Neuron (in vitro differentiated cells): ENCODE data around the gene UFD1.

Experiments
- H2AFZ ChIP-seq: one replicate; pipeline ENCODE4 v1.6.1; 2013; ENCODE audit warnings: low read depth, mild to moderate bottlenecking, inconsistent platforms, low read length, moderate library complexity
- H3K27me3 ChIP-seq: one replicate; pipeline ENCODE4 v1.6.1; 2013; ENCODE audit warnings: low read length; ENCODE audit not compliant: insufficient read depth
- H3K36me3 ChIP-seq: one replicate; pipeline ENCODE4 v1.6.1; 2013; ENCODE audit warnings: low read length; ENCODE audit not compliant: insufficient read depth
- H3K4me1 ChIP-seq: one replicate; pipeline ENCODE4 v1.6.1; 2013; ENCODE audit warnings: low read length; ENCODE audit not compliant: insufficient read depth
- H3K4me3 ChIP-seq: 2 replicates; pipeline ENCODE4 v1.5.1; 2013; ENCODE audit warnings: mild to moderate bottlenecking, low read length, moderate library complexity
- H3K9me3 ChIP-seq: one replicate; pipeline ENCODE4 v1.6.1; 2013; ENCODE audit warnings: low read length

The UFD1 gene

GRCh38 chr22:19509191-19509590 lies 30.2 kb upstream of the UFD1 start:
- Histone ChIP-seq H3K4me1 (no peaks in the 10 kb centered on the region), H3K36me3 (peaks cover 41% of the 10 kb centered on the region), H2AFZ (no peak overlapping the region), H3K27me3 (no peaks in the 10 kb centered on the region), H3K9me3 (no peaks in the 10 kb centered on the region), H3K4me3 (no peak overlapping the region)

- H2AFZ ChIP-seq: no peak overlapping the region
- H3K4me1 ChIP-seq: no peaks in the 10 kb centered on the region
- no peaks in the 10 kb centered on the region for H3K27me3 ChIP-seq
- no peaks in the 10 kb centered on the region for H3K9me3 ChIP-seq
- peaks cover 42% of the 10 kb centered on the region for H3K36me3 ChIP-seq
- H3K4me3 ChIP-seq: no peak overlapping the region
These were observed 29.2 kb upstream of the UFD1 start for GRCh38 chr22:19508024-19508776.

- Histone ChIP-seq H3K9me3 (no peaks in the 10 kb centered on the region), H3K36me3 (peaks cover 40% of the 10 kb centered on the region), H3K4me3 (no peak overlapping the region), H3K4me1 (no peaks in the 10 kb centered on the region), H3K27me3 (no peaks in the 10 kb centered on the region), H2AFZ (no peak overlapping the region)
These were observed 28.5 kb upstream of the UFD1 start for GRCh38 chr22:19507534-19507861.

DNA sequence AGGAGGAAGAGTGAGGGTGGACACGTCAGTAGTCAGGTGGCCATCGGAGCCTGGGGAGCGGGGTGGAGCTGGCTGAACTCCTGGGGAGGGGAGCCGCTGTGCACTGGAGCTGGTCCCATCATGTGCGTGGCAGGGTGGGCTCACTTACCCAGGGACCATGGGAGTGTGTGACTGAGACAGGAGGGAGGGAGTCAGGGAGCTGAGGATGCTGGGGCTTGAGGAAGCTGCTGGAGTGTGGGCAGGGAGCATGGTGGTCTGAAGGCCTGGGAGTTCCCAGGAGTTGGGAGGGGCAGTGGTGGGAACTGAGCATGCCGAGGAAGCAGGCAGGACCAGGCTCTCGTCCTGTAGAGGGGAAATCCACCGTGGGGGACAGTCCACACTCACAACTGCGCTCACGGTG lies 27.2 kb upstream of the UFD1 start:
- Histone ChIP-seq H3K27me3 (no peaks in the 10 kb centered on the region), H2AFZ (no peak overlapping the region), H3K9me3 (no peaks in the 10 kb centered on the region), H3K36me3 (peaks cover 38% of the 10 kb centered on the region), H3K4me1 (no peaks in the 10 kb centered on the region), H3K4me3 (no peak overlapping the region)

- Histone ChIP-seq H3K36me3 (peaks cover 34% of the 10 kb centered on the region), H3K27me3 (no peaks in the 10 kb centered on the region), H3K4me3 (no peak overlapping the region), H3K4me1 (no peaks in the 10 kb centered on the region), H2AFZ (no peak overlapping the region), H3K9me3 (no peaks in the 10 kb centered on the region)
These were observed 26.7 kb upstream of the UFD1 start for GRCh38 chr22:19505735-19506126.

- Histone ChIP-seq H3K4me1 (no peaks in the 10 kb centered on the region), H3K4me3 (no peak overlapping the region), H3K27me3 (no peaks in the 10 kb centered on the region), H3K36me3 (peaks cover 31% of the 10 kb centered on the region), H3K9me3 (no peaks in the 10 kb centered on the region), H2AFZ (no peak overlapping the region)
These were observed 26.1 kb upstream of the UFD1 start for GRCh38 chr22:19504900-19505734.

DNA sequence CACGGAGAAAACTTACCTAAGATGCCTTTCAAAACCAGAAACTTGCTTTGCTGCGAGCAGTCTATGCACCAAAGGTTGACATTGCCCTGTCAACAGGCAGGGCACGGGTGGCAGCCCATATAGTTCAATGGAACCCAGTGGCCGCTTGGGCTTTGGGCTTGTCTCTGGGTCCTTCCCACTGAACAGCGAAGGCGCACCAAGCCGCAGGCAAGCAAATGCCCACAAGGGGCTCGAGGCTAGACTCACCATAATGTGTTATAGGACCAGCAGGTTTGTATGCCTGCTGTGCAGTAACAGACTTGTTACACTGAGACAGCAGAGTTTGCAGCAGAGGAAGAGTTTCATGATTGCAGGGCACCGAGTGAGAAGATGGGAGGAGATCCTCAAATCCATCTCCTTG lies 24.9 kb upstream of the UFD1 start:
- Histone ChIP-seq H3K4me3 (no peak overlapping the region), H3K36me3 (peaks cover 35% of the 10 kb centered on the region), H3K9me3 (no peaks in the 10 kb centered on the region), H3K4me1 (no peaks in the 10 kb centered on the region), H2AFZ (no peak overlapping the region), H3K27me3 (no peaks in the 10 kb centered on the region)

- Histone ChIP-seq H3K27me3 (no peaks in the 10 kb centered on the region), H3K36me3 (peaks cover 35% of the 10 kb centered on the region), H3K4me1 (no peaks in the 10 kb centered on the region), H3K9me3 (no peaks in the 10 kb centered on the region), H2AFZ (no peak overlapping the region), H3K4me3 (no peak overlapping the region)
These were observed 24.4 kb upstream of the UFD1 start for GRCh38 chr22:19503367-19503766.

- Histone ChIP-seq H3K36me3 (peaks cover 33% of the 10 kb centered on the region), H3K27me3 (no peaks in the 10 kb centered on the region), H3K4me3 (no peak overlapping the region)
These were observed 23.0 kb upstream of the UFD1 start for GRCh38 chr22:19501897-19502447.

DNA sequence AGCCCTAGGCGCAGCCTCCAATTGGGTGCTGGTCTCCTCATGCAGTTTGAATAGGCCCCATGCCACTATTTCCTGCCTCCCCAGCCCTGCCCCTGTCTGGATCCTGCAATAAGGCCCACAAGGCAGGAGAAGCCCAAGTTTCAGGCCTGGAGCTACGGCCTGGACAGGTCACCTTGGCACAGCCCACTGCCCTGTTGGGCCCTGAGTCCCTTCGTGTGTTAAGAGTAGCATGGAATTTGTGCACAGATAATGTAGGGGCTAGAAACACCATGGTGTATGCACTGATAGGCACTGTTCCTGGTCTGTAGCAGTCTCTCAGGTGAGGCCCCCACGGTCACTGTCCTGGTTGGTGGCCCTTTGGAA lies 20.9 kb upstream of the UFD1 start:
- Histone ChIP-seq H2AFZ (no peak overlapping the region), H3K4me1 (no peaks in the 10 kb centered on the region), H3K9me3 (no peaks in the 10 kb centered on the region), H3K36me3 (peaks cover 34% of the 10 kb centered on the region), H3K27me3 (no peaks in the 10 kb centered on the region), H3K4me3 (no peak overlapping the region)

More at GRCh38 chr22:19501897-19502447, 23.0 kb upstream of the UFD1 start:
- Histone ChIP-seq H3K9me3 (no peaks in the 10 kb centered on the region), H2AFZ (no peak overlapping the region), H3K4me1 (no peaks in the 10 kb centered on the region)

- Histone ChIP-seq H3K4me3 (no peak overlapping the region), H3K9me3 (no peaks in the 10 kb centered on the region), H2AFZ (no peak overlapping the region), H3K4me1 (no peaks in the 10 kb centered on the region), H3K27me3 (no peaks in the 10 kb centered on the region), H3K36me3 (peaks cover 39% of the 10 kb centered on the region)
These were observed 20.4 kb upstream of the UFD1 start for GRCh38 chr22:19499236-19499879.

DNA sequence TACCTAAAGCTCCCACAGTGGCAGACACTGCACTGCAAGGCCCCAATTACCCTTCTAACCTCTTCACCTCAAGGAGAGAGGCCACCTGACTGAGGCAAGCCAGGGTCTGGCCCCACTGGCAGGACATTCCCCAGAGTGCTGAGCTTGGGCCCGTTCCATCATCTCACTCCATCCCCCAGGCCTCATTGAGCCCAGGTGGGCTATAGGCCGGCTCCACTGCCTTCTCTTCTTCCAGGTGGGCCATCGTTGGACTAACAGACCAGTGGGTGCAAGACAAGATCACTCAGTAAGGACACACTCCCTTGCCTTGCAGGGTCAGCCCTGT lies 19.8 kb upstream of the UFD1 start:
- Histone ChIP-seq H3K36me3 (peaks cover 44% of the 10 kb centered on the region), H2AFZ (no peak overlapping the region), H3K4me3 (no peak overlapping the region), H3K9me3 (no peaks in the 10 kb centered on the region), H3K27me3 (no peaks in the 10 kb centered on the region), H3K4me1 (no peaks in the 10 kb centered on the region)

DNA sequence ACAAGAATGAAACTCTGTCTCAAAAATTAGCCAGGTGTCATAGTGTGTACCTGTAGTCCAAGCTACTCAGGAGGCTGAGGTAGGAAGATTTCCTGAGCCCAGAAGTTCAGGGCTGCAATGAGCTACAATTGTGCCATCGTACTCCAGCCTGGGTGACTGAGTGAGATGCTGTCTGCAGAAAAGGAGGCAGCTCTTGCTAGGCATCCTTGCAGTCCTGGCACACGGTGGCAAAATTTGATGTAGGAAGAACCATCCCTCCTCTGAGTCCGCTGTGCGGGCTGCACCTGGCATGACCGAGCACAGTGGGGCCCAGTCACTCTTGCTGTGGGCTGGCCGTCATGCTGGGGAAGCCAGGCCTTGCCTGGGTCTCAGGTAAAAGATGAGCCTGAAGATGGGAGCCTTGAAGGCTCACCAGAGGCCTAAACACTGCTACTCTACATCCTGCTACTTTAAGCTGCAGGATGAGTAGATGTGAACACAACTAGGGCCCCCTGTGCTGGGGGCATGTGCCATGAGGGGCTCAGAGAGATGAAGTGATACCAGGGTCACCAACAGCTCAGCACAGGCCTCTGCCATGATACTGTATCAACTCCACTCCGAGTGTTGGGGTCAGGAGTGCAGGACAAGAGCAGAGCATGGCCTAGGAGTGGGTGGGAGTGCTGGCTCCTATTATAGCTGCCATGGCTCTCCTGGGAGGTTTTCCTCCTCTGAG lies 19.3 kb upstream of the UFD1 start:
- H3K9me3 ChIP-seq: no peaks in the 10 kb centered on the region
- no peaks in the 10 kb centered on the region for H3K27me3 ChIP-seq
- no peak overlapping the region for H3K4me3 ChIP-seq
- H3K36me3 ChIP-seq: peaks cover 47% of the 10 kb centered on the region
- H3K4me1 ChIP-seq: no peaks in the 10 kb centered on the region
- no peak overlapping the region for H2AFZ ChIP-seq
